SIG-M5 treated with dmso at 0.1 percent for 504 hours (cell line): ENCODE data around the gene BAG2.
A peak's percentile ranks its signal among the peaks of the same experiment; 100 is the strongest.

Experiments used
- DNase-seq: peaks from one replicate; lab custom pipeline; 2025; ENCODE audit not compliant: unreplicated experiment; lab: John Stamatoyannopoulos, UW

BAG2 gene

DNA sequence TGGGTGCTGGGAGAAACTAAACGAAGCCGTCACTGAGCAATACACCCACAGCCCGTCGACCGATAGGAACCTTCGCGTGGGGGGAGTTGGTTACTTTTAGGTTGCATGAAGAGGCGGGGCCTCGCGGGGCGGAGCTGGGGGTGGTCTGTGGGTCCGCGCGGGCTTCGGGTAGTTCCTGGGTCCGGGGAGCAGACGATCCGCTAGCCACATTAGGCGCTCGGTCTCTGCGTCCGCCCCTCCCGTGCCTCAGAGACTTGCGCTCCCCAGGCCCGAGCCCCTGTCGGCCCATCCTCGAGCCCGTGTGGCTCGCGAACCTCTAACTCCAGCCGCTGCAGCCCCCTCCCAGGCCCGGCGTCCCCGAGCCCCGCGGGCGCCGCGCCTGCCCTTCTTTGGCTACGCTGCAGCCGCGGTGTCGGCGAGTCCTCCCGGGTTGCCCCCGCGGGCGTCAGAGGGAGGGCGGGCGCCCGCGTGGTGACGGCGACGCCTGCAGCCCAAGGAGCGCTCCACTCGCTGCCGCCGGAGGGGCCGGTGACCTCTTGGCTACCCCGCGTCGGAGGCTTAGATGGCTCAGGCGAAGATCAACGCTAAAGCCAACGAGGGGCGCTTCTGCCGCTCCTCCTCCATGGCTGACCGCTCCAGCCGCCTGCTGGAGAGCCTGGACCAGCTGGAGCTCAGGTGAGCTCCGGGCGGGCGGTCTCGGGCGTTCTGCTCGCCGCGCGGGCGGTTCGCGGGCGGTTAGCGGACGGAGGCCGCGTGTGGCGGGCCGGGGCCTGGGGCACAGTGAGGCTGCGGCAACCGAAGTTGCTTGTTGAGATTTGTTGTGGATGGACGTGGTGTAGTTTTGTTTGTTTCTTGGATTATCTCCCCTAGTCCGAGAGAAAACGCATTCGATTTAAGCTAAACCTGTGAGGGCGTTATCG is at the start of gene BAG2:
BAG2 (plus strand) TSS at position 191 of the 920 bp plus-strand sequence; CDS start at position 563, 372 bp downstream.
- peak; percentile 88 for DNase-seq

DNA sequence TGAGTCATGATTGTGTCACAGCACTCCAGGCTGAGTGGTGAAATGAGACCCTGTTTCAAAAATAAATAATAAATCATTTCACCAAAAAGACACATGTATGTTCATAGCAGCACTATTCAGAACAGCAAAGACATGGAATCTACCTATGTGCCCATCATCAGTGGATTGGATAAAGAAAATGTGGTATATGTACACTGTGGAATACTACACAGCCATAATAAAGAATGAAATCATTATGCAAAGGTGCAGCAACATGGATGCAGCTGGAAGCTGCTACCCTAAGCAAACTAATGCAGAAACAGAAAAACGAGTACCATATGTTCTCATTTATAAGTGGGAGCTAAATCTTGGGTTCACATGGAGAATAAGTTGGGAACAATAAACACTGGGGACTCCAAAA is 49.0 kb upstream of the BAG2 start:
- no peak for DNase-seq

DNA sequence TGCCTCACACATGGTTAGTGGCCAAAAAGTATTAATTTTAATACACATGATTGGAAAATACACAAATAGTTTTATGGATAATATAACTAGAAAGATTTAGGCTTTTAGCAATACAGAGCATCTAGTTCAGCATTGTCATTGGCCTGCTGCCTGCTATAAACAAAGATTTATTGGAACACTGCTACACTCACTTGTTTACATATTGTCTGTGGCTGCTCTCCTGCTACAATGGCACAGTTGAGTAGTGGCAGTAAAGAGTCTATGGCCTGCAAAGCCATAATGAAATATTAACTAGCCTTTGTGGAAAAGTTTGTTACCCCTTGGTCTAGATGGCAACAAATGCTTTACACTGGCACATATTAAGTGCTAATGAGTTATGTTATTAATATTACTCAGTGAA is 44.4 kb upstream of the BAG2 start:
- no peak for DNase-seq

DNA sequence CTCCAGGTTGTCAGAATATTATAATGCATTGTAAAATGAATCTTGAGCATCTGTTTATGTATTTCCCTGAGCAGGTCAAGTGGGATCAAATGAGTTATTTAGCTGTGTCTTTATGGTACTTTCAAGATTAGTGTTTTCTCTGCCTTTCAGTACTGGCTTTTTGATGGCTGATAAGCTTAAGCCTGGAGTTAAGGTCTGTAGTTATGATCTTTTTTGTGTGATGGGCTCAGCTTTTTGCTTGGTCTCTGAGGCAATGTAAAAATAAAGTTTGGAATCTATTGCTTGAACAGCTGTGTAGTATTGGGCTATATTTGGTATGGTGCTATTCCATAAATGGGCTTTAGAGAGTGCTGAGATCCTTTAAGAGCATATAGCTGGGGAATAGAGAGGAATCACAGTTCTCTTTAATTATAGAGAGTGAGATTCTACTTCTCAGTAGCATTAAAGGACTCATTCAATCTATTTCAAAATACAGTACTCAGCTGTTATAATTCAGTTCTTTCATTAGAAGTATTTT is 41.4 kb upstream of the BAG2 start:
- DNase-seq, result no peak

DNA sequence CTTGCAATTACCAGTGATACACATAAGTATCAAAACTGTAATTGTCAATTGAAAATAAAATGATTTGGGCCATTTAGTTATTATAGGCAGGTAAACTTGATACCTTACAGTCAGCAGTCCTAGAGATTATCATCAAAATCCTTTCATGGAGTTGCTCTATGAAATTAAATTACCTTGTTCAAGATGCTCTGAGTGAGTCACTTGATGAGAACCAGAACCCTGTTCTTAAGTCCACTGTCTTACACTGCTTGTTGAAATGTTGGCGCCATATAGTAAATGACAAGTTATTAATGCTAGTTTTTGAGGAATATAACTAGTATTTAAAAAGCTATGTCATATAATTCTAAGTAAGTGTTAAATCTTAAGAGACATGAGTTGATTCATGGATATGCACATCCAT is 37.2 kb upstream of the BAG2 start:
- DNase-seq, result no peak

DNA sequence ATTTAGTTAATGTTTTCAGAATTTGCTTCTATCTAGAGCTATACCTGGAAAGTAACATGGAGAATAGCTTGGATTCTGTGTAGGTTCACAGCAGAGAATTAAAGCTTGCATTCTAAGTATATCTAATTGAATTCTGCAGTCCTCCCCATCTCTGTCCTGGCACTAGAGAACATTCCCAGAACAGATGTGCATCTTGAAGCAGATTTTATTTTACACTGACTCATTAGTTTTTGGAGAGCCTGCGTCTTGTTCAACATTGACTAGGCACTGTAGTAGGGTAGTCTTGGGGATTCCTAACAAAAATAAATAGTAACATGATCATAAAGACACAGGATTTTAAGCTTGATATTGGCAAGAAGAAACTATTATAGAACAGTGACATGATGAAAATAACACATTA is 36.2 kb upstream of the BAG2 start:
- DNase-seq, result no peak

DNA sequence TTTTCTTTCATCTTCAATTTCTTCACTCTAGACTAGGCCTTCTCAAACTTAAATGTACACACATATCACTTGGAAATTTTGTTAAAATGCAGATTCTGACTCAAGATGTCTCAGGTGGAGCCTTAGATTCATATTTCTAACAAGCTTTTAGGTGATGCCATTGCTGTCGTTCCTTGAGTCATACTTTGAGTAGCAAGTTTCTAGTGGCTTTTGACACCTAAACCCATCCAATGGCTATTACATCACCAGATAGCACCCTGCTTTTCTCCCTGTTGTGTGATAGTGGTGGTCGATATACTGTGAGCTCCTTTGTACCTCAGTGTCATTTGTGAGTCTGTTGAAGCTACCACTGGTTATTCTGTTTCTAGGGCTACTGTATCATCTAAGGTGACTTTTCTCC is 34.8 kb upstream of the BAG2 start:
- no peak for DNase-seq

DNA sequence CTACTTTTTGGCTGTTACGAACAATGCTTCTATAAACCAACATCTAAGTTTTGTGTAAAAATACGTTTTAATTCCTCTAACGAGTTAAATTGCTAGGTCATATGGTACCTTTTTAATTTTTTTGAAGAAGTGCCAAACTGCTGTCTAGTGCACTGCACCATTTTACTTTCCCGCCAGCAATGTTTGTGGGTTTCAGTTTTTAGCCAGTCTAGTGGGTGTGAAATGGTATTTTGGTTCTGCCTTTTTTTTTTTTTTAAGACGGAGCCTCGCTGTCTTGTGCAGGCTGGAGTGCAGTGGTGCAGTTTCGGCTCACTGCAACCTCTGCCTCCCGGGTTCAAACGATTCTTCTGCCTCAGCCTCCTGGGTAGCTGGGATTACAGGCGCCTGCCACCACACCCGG is 34.1 kb upstream of the BAG2 start:
- no peak for DNase-seq

DNA sequence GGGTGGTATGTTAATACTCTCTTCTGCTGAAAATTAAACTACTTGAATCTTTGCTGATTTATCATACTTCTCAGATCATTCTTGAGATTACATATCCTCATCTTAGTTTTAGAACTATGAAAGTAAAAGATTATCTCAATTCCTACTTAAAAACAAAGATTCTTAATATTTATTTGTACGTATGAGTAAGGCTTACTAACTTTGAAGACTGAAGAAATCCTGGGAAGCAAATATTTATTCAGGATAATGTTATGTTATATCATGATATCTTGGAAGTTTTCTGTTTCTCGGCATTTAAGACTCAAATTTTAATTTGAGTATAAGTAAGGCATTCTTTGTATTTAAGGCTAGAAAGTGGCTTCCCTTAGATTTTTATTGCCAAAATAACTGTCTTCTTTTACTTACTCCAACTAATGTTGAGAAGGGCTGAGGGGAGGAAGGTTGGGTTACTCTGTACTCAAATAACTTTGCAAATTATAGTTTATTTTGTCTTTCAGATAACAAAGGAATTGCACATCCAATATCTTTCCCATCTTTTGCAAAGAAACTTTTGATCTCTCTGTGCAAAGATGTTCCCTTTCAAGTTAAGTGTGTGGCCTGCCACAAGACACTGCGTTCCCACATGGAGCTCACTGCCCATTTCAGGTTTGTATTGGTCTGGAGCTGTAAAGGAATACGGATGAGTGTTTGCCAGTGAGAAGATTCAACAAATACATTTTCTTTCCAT is 30.5 kb upstream of the BAG2 start:
- no peak for DNase-seq

DNA sequence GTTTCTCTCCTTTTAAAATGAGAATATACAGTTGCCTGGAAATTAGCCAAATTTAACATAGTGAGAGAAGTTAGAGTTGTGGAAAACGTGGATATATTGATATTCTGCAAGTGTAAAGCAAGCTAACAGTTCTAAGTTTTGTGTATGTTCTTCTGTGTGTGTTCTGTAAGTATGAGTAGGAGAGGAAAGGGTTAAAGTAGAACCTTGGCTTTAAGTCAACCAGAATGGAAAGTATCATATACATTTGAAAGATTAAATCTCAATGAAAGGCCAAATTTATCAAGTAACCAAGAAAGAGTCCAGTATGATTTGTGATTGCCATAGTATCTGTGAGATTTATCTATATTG is 30.0 kb upstream of the BAG2 start:
- no peak for DNase-seq

DNA sequence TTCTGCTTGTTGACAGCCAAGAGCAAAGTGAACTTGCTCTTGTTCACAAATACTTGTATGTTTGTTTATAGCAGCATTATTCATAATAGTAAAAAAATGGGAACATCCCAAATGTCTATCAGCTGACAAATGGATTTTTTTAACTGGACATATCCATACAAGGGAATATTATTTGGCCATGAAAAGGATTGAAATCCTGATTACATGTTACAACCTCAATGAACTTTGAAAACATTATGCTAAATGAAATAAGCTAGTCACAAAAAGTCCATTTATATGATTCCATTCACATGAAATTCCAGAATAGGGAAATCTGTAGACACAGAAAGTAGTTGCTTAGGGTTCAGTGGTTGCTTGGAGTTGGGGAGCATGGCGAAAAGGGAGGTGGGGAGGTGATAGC is 28.4 kb upstream of the BAG2 start:
- no peak for DNase-seq

DNA sequence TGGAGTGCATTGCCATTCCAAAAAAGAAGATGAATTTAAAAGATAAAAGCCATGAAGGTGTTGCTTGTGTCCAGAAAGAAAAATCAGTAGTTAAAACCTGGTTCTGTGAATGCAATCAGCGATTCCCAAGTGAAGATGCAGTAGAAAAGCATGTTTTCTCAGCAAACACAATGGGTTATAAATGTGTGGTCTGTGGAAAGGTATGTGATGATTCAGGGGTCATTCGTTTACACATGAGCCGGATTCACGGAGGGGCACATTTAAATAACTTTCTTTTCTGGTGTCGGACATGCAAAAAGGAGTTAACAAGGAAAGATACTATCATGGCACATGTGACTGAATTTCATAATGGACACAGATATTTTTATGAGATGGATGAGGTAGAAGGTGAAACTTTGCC is 24.7 kb upstream of the BAG2 start:
- DNase-seq, result no peak

DNA sequence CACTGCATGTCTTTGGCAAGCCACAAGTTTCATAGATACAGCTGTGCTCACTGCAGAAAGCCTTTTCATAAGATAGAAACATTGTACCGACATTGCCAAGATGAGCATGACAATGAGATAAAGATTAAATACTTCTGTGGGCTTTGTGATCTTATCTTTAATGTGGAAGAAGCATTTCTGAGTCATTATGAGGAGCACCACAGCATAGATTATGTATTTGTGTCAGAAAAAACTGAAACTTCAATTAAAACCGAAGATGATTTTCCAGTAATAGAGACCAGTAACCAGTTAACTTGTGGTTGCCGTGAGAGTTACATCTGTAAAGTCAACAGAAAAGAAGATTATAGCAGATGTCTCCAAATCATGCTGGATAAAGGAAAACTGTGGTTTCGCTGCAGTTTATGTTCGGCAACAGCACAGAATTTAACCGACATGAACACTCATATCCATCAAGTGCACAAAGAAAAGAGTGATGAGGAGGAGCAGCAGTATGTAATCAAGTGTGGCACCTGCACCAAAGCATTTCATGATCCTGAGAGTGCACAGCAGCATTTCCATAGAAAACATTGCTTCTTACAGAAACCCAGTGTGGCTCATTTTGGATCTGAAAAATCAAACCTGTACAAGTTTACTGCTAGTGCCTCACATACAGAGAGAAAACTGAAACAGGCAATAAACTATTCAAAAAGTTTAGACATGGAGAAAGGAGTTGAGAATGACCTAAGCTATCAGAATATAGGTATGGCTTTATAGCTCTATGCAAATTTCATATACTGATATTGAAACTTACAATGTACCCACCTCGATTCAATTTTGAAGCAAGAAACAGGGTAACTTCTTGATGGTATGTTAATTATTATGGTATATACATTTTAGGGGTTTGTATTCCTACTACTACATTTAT is 23.9 kb upstream of the BAG2 start:
- DNase-seq, result no peak

DNA sequence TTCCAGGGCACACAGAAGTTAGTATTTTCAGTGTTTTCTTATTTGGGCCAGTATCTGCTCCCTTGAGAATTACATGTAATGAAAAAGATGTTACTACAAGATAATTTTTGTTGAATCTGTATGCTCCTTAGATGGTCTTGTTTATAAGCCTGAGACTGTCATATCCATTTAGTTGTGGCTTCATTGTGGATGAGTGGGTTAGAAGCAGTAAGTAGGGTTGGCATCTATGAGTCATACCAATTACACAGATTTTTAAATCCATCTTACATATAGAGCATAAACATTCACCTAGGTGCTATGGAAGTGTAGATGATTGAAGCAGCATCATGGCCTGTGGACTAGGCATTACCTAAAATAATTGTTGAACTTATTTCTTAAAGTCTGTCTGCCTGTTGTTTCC is 13.5 kb upstream of the BAG2 start:
- no peak for DNase-seq

DNA sequence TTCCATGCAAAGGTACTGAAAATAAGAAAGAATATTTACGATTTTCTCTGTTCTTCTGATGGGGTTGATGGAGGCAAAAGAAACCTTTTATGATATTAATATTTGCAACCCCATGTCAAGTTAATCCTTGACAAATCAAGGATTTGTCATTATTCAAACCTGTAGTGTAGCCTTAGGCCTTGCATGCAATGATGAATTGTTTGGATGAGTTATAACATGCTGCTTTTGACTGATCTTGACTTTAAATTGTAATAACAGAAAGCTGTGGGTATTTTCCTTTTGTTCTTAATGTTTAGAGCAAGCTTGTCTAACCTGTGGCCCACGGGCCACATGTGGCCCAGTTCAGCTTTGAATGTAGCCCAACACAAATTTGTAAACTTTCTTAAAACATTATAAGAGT is 13.0 kb upstream of the BAG2 start:
- no peak for DNase-seq

DNA sequence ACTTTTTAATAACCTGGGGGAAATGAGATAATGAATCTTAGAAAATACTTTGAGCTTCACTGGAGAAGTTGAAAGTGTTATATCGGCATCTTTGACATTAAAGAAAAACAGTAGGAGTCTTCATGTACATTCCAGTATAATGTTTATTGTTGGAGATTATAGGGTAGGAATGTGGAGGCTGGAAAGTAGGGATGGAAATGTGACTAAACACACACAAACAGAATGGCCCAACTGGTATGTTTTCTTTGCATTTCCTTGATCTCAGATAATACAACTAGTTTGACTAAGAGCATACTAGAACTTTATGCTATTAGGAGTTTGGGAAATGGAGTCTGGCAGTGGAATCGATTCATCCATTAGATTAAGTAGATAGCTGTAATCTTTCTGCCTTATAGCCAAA is 10.1 kb upstream of the BAG2 start:
- DNase-seq, result no peak

DNA sequence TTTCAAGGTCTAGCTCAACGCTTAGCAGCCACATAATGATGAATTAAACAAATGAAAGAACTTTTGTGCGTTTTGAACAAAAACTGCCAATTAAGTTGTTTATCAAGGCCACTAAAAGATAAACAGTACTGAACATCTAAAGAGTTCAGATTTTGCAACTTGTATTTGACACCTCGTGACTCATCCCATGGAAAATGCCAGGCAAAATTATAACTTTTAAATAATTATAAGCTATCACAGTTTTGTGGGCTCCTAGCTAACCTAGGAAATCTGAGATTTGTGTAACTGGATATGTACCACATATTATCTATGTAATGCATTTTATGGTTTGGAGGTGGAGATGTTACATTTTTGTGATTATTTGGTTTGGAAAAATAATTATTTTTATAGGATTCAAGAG is 9.6 kb upstream of the BAG2 start:
- no peak for DNase-seq

DNA sequence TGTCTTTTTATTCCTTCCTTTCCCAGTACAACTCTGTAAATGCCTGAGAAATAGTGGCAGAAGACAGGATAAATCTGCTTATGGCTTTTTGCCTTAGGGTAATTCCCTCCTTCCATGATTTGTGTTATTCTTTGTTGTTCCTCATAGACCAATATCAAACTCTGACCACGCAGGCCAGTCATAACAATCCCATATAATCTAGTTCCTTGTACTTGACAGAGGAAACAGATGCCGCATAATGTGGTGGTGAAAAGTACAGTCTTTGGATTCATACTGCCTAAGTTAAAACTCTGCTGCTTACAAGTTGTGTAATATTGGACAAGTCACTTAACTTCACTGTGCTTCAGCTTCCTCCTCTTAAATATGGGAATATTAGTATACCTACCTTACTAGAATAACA is 8.2 kb upstream of the BAG2 start:
- no peak for DNase-seq

DNA sequence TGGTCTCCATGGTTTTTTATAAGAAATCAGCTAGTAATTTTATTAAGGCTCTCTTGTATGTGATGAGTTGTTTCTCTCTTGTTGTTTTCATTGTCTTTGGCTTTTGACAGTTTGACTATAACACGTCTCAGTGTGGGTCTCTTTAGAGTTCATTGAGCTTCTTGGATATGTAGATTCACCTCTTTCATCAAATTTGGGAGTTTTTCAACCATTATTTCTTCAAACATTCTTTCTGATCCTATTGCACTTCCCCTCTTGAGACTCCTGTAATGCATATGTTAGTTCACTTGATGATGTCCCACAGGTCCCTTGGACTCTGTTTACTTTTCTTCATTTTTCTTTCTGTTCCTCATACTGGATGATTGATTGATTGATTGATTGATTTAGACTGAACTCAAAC is 7.0 kb upstream of the BAG2 start:
- no peak for DNase-seq

DNA sequence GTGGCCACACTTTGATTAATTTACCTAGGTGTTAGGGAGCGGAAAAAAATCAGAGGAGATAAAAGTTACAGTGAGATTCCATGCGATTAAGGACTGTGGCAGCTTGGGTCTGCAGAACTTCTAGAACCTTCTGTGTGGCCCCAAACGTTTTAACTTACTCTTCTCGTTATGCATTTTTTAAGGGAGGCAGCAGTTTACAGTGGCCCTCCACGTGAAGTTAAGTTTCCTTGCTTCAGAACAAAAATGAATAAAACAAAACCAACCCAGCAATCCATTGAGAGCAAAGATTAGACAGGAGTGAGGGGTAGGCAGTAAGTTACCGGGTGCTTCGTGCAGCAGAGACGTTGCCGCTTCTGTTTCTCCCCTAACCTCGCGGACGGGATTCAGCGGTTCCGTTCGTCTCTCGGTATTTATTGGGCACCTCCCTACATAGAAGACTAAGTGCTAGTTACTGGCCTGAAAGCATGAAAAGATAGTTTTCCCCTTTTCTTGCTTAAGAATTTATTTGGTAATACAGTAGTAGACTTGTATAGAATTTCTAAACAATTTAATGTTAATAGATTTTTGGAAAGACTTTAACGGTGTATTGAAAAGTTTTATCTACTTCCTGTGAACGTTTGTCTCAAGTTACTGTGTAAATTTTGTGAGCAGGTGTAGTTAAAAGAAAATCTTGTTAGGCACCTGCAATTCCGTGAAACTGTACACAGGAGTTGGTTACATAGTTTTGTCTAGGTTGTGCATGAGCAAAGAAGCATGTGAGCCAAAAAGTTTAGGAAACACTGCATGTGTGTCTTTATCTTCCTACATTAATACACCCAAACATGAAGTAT is 1.1 kb downstream of the BAG2 start:
- DNase-seq, result peak; percentile 9
